HepG2 (cell line): Measurements from ENCODE around the gene ZKSCAN1. TPM values are rescaled to one million over a fixed set of nuclear protein-coding genes. Genes with fewer than 3 reads are reported as not detected.

Experiments
- CHD4 ChIP-seq: fragments of 200-600 bp; sonication (generic); IDR thresholded peaks from 2 replicates; pipeline ENCODE4 v1.7.0; 2017; ENCODE audit warnings: mild to moderate bottlenecking, low read length, borderline replicate concordance
- FOXK2 ChIP-seq: fragments of 450-650 bp; IDR thresholded peaks from 2 replicates; pipeline ENCODE4 v1.6.1; 2016
- GATA4 ChIP-seq: sonication (generic); IDR thresholded peaks from 2 replicates; pipeline ENCODE4 v1.6.1; 2016; ENCODE audit warnings: antibody characterized with exemption, low read depth, borderline replicate concordance
- GTF3A ChIP-seq: sonication (generic); formaldehyde crosslinking; conservative IDR thresholded peaks from 2 replicates; pipeline ENCODE4 v1.4.0; 2020; ENCODE audit warnings: mild to moderate bottlenecking, missing genetic modification reagents
- MED8 ChIP-seq: sonication (generic); formaldehyde crosslinking; IDR thresholded peaks from 2 replicates; pipeline ENCODE4 v1.8.1; 2023; ENCODE audit warnings: mild to moderate bottlenecking, missing genetic modification reagents; ENCODE audit not compliant: insufficient replicate concordance
- MTA3 ChIP-seq: sonication (generic); formaldehyde crosslinking; IDR thresholded peaks from 2 replicates; pipeline ENCODE4 v1.4.0; 2020; ENCODE audit warnings: missing genetic modification reagents
- RBM22 ChIP-seq: fragments of 200-400 bp; formaldehyde crosslinking; optimal IDR thresholded peaks from 2 replicates; pipeline ENCODE3; 2017; ENCODE audit warnings: mild to moderate bottlenecking, low read length, moderate library complexity
- TCF7L2 ChIP-seq: IDR thresholded peaks from 2 replicates; pipeline ENCODE4 v1.6.1; 2011; ENCODE audit warnings: mild to moderate bottlenecking, low read depth, low read length, moderate library complexity
- XBP1 ChIP-seq: sonication (generic); formaldehyde crosslinking; IDR thresholded peaks from 2 replicates; pipeline ENCODE4 v1.5.0; 2020; ENCODE audit warnings: missing genetic modification reagents
- ZBTB38 ChIP-seq: sonication (generic); formaldehyde crosslinking; IDR thresholded peaks from 2 replicates; pipeline ENCODE4 v1.5.1; 2020; ENCODE audit warnings: mild to moderate bottlenecking, missing genetic modification reagents
- ZFP41 ChIP-seq: sonication (generic); formaldehyde crosslinking; IDR thresholded peaks from 2 replicates; pipeline ENCODE4 v1.4.0; 2020; ENCODE audit warnings: mild to moderate bottlenecking, missing genetic modification reagents, borderline replicate concordance
- ZNF12 ChIP-seq: sonication (generic); formaldehyde crosslinking; IDR thresholded peaks from 2 replicates; pipeline ENCODE4 v1.5.0; 2020; ENCODE audit warnings: missing genetic modification reagents
- ZNF205 ChIP-seq: IDR thresholded peaks from 2 replicates; pipeline ENCODE4 v1.6.1; 2018; ENCODE audit warnings: missing biosample characterization, missing genetic modification reagents
- ZNF292 ChIP-seq: sonication (generic); formaldehyde crosslinking; IDR thresholded peaks from 2 replicates; pipeline ENCODE4 v1.8.1; 2022; ENCODE audit warnings: mild to moderate bottlenecking, low read depth, missing genetic modification reagents, borderline replicate concordance
- ZNF616 ChIP-seq: sonication (generic); formaldehyde crosslinking; IDR thresholded peaks from 2 replicates; pipeline ENCODE4 v1.5.0; 2020; ENCODE audit warnings: low read depth, mild to moderate bottlenecking, missing genetic modification reagents
- polyA plus RNA-seq, 8 experiments: library from polyadenylated mRNA; depleted of rRNA in 3 of 8; stranded (reverse) in 7 of 8; unstranded in 1 of 8; fragments of >200 nt; fragmentation: Illumina TruSeq in 4 of 8; extraction: Trizol in 4 of 8; gene quantifications; 2 replicates each; pipeline versions ENCODE4 v1.2.1 to v1.2.3, GENCODE V29; 2011 to 2016; ENCODE audit warnings: low read depth in 4 of 8, missing spikeins in 1 of 8, mixed read lengths in 1 of 8; ENCODE audit not compliant: insufficient read depth in 1 of 8
- total RNA-seq, 5 experiments: library from RNA; depleted of rRNA; stranded (reverse); fragments of >200 nt; fragmentation: Illumina TruSeq; extraction: Trizol; gene quantifications; 2 replicates each; pipeline ENCODE4 v1.2.3, GENCODE V29; 2016; ENCODE audit warnings: low read depth in 1 of 5
- TF ChIP-seq, protein P1 (sequence below): sonication (generic); formaldehyde crosslinking; IDR thresholded peaks from 2 replicates; pipeline ENCODE4 v1.4.0; 2020; ENCODE audit warnings: missing genetic modification reagents, mild to moderate bottlenecking, borderline replicate concordance
- TF ChIP-seq, protein P2 (sequence below): sonication (generic); formaldehyde crosslinking; IDR thresholded peaks from 2 replicates; pipeline ENCODE4 v1.8.1; 2022; ENCODE audit warnings: mild to moderate bottlenecking, missing genetic modification reagents
- TF ChIP-seq, protein P3 (sequence below): sonication (generic); formaldehyde crosslinking; IDR thresholded peaks from 2 replicates; pipeline ENCODE4 v1.5.1; 2020; ENCODE audit warnings: missing genetic modification reagents, mild to moderate bottlenecking, borderline replicate concordance
- TF ChIP-seq, protein P4 (sequence below): IDR thresholded peaks from 2 replicates; pipeline ENCODE4 v1.6.1; 2016; ENCODE audit warnings: mild to moderate bottlenecking
- TF ChIP-seq, protein P5 (sequence below): sonication (generic); formaldehyde crosslinking; IDR thresholded peaks from 2 replicates; pipeline ENCODE4 v1.4.0; 2020; ENCODE audit warnings: mild to moderate bottlenecking, missing genetic modification reagents

ZKSCAN1 gene
- total and polyA plus RNA-seq, 2 of the 13 experiments (the other 11 are each of a cell fraction or from before 2014, with no cell fraction given), result 46.4 to 60.6 TPM

DNA sequence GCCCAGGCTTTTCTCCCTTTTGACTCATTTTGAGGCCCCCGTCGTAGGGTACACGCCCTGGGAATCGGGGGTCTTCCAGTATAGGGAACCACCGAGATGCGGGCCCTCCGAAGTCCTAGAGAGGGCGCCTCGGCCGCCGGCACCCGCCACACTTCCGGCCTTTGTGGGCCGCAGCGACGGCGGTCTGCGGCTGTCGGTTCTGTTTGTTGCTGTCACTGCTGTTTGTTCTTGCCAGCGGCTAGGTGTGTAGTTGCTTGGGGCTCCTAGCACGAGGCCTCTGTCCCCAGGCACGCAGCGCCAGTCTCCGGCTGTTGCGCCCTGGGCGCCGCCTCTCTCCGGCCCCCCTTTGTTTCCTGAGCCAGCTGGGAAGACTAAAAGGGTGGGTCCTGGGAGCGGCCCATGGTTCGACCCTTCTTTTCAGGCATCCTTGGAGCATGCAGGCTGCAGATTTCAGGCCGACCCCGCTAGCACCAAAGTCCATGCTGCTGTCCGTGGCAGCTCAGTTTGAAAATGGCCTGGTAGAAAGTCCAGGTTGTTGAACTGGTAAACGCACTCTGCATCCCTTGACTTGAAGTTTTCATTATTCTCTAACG is 17.8 kb upstream of the ZKSCAN1 start (continued):
- TF ChIP-seq CHD4, result no peak
- peak; percentile 50; the same call in 1 of the 2 replicates for TF ChIP-seq ZNF205 (CRISPR knock-in tag)
- TF ChIP-seq, protein P1, sequence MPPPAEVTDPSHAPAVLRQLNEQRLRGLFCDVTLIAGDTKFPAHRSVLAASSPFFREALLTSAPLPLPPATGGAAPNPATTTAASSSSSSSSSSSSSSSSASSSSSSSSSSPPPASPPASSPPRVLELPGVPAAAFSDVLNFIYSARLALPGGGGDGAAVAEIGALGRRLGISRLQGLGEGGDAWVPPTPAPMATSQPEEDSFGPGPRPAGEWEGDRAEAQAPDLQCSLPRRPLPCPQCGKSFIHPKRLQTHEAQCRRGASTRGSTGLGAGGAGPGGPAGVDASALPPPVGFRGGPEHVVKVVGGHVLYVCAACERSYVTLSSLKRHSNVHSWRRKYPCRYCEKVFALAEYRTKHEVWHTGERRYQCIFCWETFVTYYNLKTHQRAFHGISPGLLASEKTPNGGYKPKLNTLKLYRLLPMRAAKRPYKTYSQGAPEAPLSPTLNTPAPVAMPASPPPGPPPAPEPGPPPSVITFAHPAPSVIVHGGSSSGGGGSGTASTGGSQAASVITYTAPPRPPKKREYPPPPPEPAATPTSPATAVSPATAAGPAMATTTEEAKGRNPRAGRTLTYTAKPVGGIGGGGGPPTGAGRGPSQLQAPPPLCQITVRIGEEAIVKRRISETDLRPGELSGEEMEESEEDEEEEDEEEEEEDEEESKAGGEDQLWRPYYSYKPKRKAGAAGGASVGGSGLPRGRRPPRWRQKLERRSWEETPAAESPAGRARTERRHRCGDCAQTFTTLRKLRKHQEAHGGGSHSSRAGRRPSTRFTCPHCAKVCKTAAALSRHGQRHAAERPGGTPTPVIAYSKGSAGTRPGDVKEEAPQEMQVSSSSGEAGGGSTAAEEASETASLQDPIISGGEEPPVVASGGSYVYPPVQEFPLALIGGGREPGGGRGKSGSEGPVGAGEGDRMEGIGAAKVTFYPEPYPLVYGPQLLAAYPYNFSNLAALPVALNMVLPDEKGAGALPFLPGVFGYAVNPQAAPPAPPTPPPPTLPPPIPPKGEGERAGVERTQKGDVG (CRISPR knock-in tag), result peak; percentile 93; the same call in 1 of the 2 replicates
- TF ChIP-seq, protein P2, sequence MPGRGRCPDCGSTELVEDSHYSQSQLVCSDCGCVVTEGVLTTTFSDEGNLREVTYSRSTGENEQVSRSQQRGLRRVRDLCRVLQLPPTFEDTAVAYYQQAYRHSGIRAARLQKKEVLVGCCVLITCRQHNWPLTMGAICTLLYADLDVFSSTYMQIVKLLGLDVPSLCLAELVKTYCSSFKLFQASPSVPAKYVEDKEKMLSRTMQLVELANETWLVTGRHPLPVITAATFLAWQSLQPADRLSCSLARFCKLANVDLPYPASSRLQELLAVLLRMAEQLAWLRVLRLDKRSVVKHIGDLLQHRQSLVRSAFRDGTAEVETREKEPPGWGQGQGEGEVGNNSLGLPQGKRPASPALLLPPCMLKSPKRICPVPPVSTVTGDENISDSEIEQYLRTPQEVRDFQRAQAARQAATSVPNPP, result no peak
- TF ChIP-seq RBM22, result no peak
- TF ChIP-seq GATA4, result no peak
- TF ChIP-seq, protein P3, sequence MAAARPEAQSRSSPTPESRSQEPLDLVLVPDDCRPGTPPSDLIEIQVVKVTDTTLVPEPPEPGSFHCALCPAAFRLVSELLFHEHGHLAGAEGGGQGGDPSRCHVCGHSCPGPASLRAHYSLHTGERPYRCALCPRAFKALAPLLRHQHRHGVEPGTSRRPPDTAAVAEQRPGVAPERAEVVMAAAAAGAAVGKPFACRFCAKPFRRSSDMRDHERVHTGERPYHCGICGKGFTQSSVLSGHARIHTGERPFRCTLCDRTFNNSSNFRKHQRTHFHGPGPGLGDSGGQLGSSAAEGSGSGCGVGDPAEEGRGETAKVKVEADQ (CRISPR knock-in tag), result peak; percentile 73; the same call in 1 of the 2 replicates
- peak; percentile 92 for TF ChIP-seq ZNF292 (CRISPR knock-in tag)
- peak; percentile 43 for TF ChIP-seq MED8
- TF ChIP-seq ZNF12, result no peak
- no peak for TF ChIP-seq ZFP41 (CRISPR knock-in tag)
- TF ChIP-seq, protein P4, sequence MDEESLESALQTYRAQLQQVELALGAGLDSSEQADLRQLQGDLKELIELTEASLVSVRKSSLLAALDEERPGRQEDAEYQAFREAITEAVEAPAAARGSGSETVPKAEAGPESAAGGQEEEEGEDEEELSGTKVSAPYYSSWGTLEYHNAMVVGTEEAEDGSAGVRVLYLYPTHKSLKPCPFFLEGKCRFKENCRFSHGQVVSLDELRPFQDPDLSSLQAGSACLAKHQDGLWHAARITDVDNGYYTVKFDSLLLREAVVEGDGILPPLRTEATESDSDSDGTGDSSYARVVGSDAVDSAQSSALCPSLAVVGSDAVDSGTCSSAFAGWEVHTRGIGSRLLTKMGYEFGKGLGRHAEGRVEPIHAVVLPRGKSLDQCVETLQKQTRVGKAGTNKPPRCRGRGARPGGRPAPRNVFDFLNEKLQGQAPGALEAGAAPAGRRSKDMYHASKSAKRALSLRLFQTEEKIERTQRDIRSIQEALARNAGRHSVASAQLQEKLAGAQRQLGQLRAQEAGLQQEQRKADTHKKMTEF, result peak; percentile 93
- TF ChIP-seq, protein P5, sequence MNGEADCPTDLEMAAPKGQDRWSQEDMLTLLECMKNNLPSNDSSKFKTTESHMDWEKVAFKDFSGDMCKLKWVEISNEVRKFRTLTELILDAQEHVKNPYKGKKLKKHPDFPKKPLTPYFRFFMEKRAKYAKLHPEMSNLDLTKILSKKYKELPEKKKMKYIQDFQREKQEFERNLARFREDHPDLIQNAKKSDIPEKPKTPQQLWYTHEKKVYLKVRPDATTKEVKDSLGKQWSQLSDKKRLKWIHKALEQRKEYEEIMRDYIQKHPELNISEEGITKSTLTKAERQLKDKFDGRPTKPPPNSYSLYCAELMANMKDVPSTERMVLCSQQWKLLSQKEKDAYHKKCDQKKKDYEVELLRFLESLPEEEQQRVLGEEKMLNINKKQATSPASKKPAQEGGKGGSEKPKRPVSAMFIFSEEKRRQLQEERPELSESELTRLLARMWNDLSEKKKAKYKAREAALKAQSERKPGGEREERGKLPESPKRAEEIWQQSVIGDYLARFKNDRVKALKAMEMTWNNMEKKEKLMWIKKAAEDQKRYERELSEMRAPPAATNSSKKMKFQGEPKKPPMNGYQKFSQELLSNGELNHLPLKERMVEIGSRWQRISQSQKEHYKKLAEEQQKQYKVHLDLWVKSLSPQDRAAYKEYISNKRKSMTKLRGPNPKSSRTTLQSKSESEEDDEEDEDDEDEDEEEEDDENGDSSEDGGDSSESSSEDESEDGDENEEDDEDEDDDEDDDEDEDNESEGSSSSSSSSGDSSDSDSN, result peak; percentile 92
- peak; percentile 61; the same call in 1 of the 2 replicates for TF ChIP-seq FOXK2
- TF ChIP-seq MTA3 (CRISPR knock-in tag), result no peak
- 0 out of 2 replicates have a peak, but pooled peaks have one; percentile 71 for TF ChIP-seq ZNF616 (CRISPR knock-in tag)
- TF ChIP-seq XBP1 (CRISPR knock-in tag), result no peak
- TF ChIP-seq TCF7L2, result no peak
- TF ChIP-seq ZBTB38, result peak; percentile 92
- TF ChIP-seq GTF3A (CRISPR knock-in tag), result no peak
